ENCODE data around the gene WNT9A. TPM values are rescaled to one million over a fixed set of nuclear protein-coding genes. Genes with fewer than 3 reads are reported as not detected.
A peak's percentile ranks its signal among the peaks of the same experiment; 100 is the strongest.

The WNT9A gene
- total RNA-seq, 2 donors from 2014 or later = 0.11 TPM; not detected in 1

DNA sequence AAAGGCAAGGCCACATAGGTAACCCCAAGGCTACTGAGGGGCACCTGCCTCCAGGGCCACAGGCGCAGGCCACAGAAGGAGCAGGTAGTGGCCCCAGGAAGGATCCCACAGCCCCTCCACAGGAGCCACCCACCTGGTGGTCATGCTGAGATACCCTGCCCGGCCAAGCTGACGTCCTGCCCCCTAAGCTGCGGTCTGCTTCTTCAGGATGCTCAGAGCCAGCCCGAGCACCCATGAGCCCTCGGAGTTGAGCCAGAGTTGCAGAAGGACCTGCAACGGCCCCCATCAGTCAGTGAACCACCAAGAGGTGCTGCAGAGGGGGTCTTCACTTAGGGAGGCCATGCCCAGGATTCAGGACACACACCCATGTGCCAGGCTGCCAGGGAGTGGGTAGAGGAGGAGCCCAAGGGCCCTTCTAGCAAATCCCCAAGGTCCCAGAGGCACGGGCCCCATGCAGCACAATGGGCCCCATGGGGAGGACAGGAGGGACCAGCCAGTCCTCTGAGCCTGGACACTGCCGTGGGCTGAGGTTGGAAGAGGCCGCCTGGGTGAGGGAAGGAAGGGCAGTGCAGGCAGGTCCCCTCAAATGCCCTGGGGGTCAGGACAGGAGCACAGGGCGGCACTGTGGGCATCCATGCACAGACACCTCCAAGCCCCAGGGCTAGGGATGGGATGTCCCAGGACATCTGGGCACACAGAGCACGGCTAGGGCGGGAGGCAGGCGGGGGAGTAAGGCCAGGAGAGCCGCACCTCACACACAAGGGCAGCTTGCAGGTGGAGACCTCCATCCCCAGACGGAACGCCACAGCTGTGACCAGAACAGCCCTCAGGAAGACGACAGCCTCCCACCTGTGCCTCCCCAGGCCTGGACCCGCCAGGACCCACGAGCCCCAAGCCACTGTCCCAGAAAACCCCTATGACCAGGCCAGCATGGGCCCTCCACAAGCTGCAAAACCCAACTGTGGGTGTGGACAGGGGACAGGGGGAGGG is 20.5 kb downstream of the WNT9A start:
- Mint-ChIP-seq H3K4me3 (no peak overlapping the region), H3K27me3 (peaks cover 5 to 7% of the 10 kb centered on the region in 2 donors)

DNA sequence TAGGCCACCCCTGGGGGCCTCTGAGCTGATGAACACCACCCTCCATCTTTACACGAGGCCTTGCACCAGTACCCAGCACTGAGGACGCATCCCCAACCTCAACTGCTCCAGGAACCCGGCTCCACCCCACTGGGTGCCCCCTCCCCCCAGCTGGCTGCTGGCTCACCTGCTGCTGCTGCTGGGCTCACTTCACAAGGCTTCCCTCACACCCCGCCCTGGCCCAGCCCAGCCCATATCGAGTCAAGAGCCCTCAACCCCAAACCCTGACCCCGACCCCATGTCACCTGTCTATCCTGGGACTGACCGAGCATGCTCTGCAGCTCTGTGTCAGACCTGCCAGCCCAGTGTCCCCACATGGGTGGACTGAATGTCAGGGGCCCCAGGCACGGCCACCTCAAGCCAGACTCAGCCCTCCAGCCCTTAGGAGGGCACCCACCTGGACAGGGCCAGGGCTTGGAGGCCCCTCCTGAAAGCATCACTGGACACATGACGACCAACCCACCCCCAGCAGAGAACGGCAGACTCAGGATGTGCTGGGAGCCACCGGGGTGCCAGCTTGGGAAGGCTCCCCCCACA is 21.4 kb downstream of the WNT9A start:
- no peak for DNase-seq (ENCODE audit: low spot score)
- Mint-ChIP-seq H3K4me1 (ENCODE audit: low read depth in 2 of 2) (no peaks in the 10 kb centered on the region), H3K4me3 (no peak overlapping the region), H3K27me3 (peaks cover 4 to 5% of the 10 kb centered on the region in 2 donors), H3K27ac (no peak overlapping the region), H3K9me3 (no peaks in the 10 kb centered on the region), H3K36me3 (no peaks in the 10 kb centered on the region)
- ATAC-seq = no peak

More for the DNA sequence above, 20.5 kb downstream of the WNT9A start:
- no peak overlapping the region for H3K27ac Mint-ChIP-seq
- ATAC-seq (no peak), DNase-seq (ENCODE audit: low spot score) (no peak)
- no peaks in the 10 kb centered on the region for H3K9me3 Mint-ChIP-seq
- H3K4me1 Mint-ChIP-seq (ENCODE audit: low read depth in 2 of 2) = no peaks in the 10 kb centered on the region
- H3K36me3 Mint-ChIP-seq = no peaks in the 10 kb centered on the region

- DNase-seq (ENCODE audit: low spot score) = no peak
- Mint-ChIP-seq H3K9me3 (no peaks in the 10 kb centered on the region), H3K27me3 (no peaks in the 10 kb centered on the region), H3K36me3 (no peaks in the 10 kb centered on the region), H3K4me1 (ENCODE audit: low read depth in 2 of 2) (no peaks in the 10 kb centered on the region), H3K27ac (no peak overlapping the region), H3K4me3 (no peak overlapping the region)
- no peak for ATAC-seq
These were observed 22.0 kb downstream of the WNT9A start for GRCh38 chr1:227925582-227926198.

- ATAC-seq (no peak), DNase-seq (ENCODE audit: low spot score) (no peak)
- Mint-ChIP-seq H3K4me3 (no peak overlapping the region), H3K36me3 (no peaks in the 10 kb centered on the region), H3K27me3 (no peaks in the 10 kb centered on the region), H3K27ac (no peak overlapping the region), H3K9me3 (no peaks in the 10 kb centered on the region), H3K4me1 (ENCODE audit: low read depth in 2 of 2) (no peaks in the 10 kb centered on the region)
These were observed 22.7 kb downstream of the WNT9A start for GRCh38 chr1:227924833-227925574.

DNA sequence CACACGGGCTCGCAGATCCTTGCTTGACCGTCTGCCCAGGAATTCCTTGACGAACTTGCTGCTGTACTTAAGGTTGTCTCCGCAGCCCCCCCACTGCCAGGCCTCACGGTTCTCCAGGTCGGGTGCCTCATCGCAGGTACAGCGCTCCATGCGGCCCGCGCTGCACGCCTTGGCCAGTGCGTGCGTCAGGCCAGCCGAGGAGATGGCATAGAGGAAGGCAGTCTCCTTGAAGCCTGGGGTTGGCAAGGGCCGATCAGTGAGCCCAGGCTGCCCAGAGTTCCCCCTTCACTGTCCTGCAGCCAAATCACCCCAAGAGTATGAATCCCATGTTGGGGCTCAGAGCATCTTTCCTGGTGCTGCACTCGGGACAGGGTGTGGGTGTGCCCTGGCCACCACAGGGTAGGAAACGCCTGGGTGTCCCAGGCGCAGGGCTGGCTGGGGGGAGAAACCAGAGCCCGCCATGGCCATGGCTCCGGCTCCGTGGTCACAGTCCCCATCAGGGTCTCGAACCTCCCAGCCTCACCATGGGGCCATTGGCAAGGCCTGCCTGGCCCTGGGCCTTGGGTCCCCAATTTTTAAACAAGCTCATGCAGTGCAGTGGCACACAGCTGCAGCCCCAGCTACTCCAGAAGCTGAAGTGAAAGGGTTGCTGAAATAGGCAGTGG is 23.4 kb downstream of the WNT9A start:
- Mint-ChIP-seq H3K27ac (no peak overlapping the region), H3K9me3 (no peaks in the 10 kb centered on the region), H3K4me3 (no peak overlapping the region), H3K36me3 (no peaks in the 10 kb centered on the region), H3K4me1 (ENCODE audit: low read depth in 2 of 2) (no peaks in the 10 kb centered on the region), H3K27me3 (peaks cover 4 to 6% of the 10 kb centered on the region in 2 donors)
- ATAC-seq = no peak
- DNase-seq (ENCODE audit: low spot score) = no peak

- DNase-seq (ENCODE audit: low spot score) (no peak), ATAC-seq (no peak)
- Mint-ChIP-seq H3K9me3 (no peaks in the 10 kb centered on the region), H3K4me1 (ENCODE audit: low read depth in 2 of 2) (no peaks in the 10 kb centered on the region), H3K27me3 (peaks cover 4 to 7% of the 10 kb centered on the region in 2 donors), H3K36me3 (no peaks in the 10 kb centered on the region), H3K4me3 (no peak overlapping the region), H3K27ac (no peak overlapping the region)
These were observed 24.2 kb downstream of the WNT9A start for GRCh38 chr1:227923353-227924167.

GRCh38 chr1:227922501-227923352 is 25.0 kb downstream of the WNT9A start:
- Mint-ChIP-seq H3K27me3 (peaks cover 4 to 7% of the 10 kb centered on the region in 2 donors), H3K36me3 (no peaks in the 10 kb centered on the region), H3K4me1 (ENCODE audit: low read depth in 2 of 2) (no peaks in the 10 kb centered on the region), H3K4me3 (no peak overlapping the region), H3K27ac (no peak overlapping the region), H3K9me3 (no peaks in the 10 kb centered on the region)
- DNase-seq (ENCODE audit: low spot score) (no peak), ATAC-seq (no peak)

DNA sequence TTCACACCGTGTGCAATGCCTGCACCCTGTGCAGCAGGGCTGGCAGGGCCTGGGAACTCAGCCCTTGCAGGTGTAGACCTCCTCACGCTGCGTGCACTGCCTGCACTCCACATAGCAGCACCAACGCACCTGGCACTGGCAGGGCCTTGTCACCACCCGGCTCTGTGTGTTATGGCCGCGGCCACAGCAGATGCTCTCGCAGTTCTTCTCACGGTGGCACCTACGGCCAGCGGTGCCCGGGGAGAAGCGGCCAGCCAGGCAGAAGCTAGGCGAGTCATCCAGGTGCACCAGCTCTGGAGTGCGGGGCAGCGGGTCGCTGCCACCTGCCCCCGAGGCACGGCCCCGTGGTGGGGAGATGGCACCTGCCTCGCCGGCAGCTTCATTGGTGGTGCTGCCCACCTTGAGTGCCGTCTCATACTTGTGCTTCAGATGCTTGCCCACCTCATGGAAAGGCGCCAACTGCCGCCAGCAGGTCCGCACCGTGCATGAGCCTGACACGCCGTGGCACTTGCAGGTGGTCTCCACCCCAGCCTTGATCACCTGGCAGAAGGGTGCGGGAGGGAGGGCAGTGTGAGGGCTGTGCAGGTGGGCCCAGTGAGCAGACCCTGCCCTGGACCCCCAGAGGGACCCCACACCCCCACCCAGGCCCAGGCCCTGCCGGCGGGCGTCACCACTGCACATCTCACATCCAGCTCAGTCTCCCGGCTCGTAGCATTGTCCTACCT is 26.1 kb downstream of the WNT9A start:
- H3K4me1 Mint-ChIP-seq (ENCODE audit: low read depth in 2 of 2) = no peaks in the 10 kb centered on the region
- ATAC-seq (no peak), DNase-seq (ENCODE audit: low spot score) (no peak)
- H3K4me3 Mint-ChIP-seq = no peak overlapping the region
- peaks cover 4 to 7% of the 10 kb centered on the region in 2 donors for H3K27me3 Mint-ChIP-seq
- no peaks in the 10 kb centered on the region for H3K9me3 Mint-ChIP-seq
- H3K36me3 Mint-ChIP-seq = no peaks in the 10 kb centered on the region
- no peak overlapping the region for H3K27ac Mint-ChIP-seq

DNA sequence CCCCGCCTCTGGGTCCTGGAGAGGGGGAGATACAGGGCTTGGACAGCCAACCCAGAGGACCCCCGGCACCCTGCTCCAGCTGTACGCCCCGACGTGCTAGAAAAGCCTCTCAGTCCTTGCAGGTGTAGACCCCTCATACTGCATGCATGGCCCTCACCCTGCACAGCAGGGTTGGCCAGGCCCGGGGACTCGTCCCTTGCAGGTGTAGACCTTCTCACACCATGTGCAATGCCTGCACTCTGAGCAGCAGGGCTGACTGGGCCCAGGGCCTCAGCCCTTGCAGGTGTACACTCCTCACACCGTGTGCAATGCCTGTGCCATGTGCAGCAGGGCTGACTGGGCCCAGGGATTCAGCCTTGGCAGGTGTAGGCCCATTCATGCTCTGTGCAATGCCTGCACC is 26.8 kb downstream of the WNT9A start:
- ATAC-seq = peak in 1 of 2 donors; percentile 41
- no peaks in the 10 kb centered on the region for H3K36me3 Mint-ChIP-seq
- no peaks in the 10 kb centered on the region for H3K4me1 Mint-ChIP-seq (ENCODE audit: low read depth in 2 of 2)
- H3K9me3 Mint-ChIP-seq = no peaks in the 10 kb centered on the region
- H3K27me3 Mint-ChIP-seq = peaks cover 4 to 7% of the 10 kb centered on the region in 2 donors
- no peak overlapping the region for H3K27ac Mint-ChIP-seq
- no peak for DNase-seq (ENCODE audit: low spot score)
- no peak overlapping the region for H3K4me3 Mint-ChIP-seq

GRCh38 chr1:227920426-227920825 is 27.3 kb downstream of the WNT9A start:
- no peaks in the 10 kb centered on the region for H3K36me3 Mint-ChIP-seq
- H3K27me3 Mint-ChIP-seq = peaks cover 4 to 7% of the 10 kb centered on the region in 2 donors
- H3K4me1 Mint-ChIP-seq (ENCODE audit: low read depth in 2 of 2) = no peaks in the 10 kb centered on the region

GRCh38 chr1:227919906-227920305 is 27.8 kb downstream of the WNT9A start:
- Mint-ChIP-seq H3K36me3 (no peaks in the 10 kb centered on the region), H3K9me3 (no peaks in the 10 kb centered on the region), H3K27ac (no peak overlapping the region), H3K4me1 (ENCODE audit: low read depth in 2 of 2) (no peaks in the 10 kb centered on the region), H3K27me3 (peaks cover 4 to 7% of the 10 kb centered on the region in 2 donors), H3K4me3 (no peak overlapping the region)
- ATAC-seq = no peak
- DNase-seq (ENCODE audit: low spot score) = no peak

More at GRCh38 chr1:227920426-227920825, 27.3 kb downstream of the WNT9A start:
- Mint-ChIP-seq H3K9me3 (no peaks in the 10 kb centered on the region), H3K27ac (no peak overlapping the region), H3K4me3 (no peak overlapping the region)
- DNase-seq (ENCODE audit: low spot score) = no peak
- ATAC-seq = no peak
